ENCODE results near the gene CACNA2D4. TPM values are rescaled to one million over a fixed set of nuclear protein-coding genes. Genes with fewer than 3 reads are reported as not detected.

The CACNA2D4 gene
- total RNA-seq, 1 donor from 2014 or later: not detected

DNA sequence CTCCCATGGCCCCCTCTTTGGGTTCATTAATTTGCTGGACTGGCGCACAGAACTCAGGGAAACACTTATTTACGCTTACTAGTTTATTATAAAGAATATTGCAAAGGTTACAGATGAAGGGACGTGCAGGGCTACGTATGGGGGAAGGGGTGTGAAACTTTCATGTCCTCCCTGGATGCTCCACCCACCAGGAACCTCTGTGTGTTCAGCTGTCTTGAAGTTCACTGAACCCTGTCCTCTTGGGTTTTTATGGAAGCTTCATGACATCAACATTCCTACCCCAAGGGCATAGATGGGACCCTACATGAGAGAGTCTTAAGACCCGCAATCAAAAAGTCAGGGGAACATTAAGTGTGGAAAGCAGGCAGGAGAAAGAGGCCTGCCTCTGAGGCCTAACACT lies 169.4 kb downstream of the CACNA2D4 start:
- H3K4me3 Mint-ChIP-seq (ENCODE audit: unreplicated experiment): no peak overlapping the region
- H3K36me3 Mint-ChIP-seq (ENCODE audit: unreplicated experiment): peaks cover 32% of the 10 kb centered on the region
- H3K27ac Mint-ChIP-seq (ENCODE audit: unreplicated experiment): no peak overlapping the region
- DNase-seq (ENCODE audit: extremely low spot score, unreplicated experiment): no peak
- TF ChIP-seq CTCF (IDR thresholded peaks at IDR 0.05): no peak
- H3K27me3 Mint-ChIP-seq (ENCODE audit: unreplicated experiment): no peaks in the 10 kb centered on the region
- H3K9me3 Mint-ChIP-seq (ENCODE audit: unreplicated experiment): peaks cover 13% of the 10 kb centered on the region
- peaks cover 3% of the 10 kb centered on the region for H3K4me1 Mint-ChIP-seq (ENCODE audit: unreplicated experiment)

DNA sequence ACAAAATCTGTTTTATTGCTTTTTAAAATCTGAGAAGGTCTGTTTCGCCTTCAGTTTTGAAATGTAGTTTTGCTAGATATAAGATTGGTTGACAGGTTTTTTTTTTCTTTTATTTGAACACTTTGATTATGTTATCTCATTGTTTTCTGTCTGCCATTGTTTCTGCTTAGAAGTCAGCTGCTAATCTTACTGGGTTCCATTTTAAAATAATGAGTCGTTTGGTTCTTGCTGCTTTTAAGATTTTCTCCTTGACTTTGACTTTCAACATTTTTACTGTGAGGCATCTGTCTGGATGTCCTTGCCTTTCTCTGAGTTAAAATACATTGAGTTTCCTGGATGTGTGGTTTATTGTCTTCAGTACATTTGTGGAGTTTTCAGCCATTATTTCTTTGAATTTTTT lies 170.8 kb downstream of the CACNA2D4 start:
- no peak for DNase-seq (ENCODE audit: extremely low spot score, unreplicated experiment)
- H3K27ac Mint-ChIP-seq (ENCODE audit: unreplicated experiment): no peak overlapping the region
- no peak overlapping the region for H3K4me3 Mint-ChIP-seq (ENCODE audit: unreplicated experiment)
- H3K9me3 Mint-ChIP-seq (ENCODE audit: unreplicated experiment): peaks cover 13% of the 10 kb centered on the region
- peaks cover 32% of the 10 kb centered on the region for H3K36me3 Mint-ChIP-seq (ENCODE audit: unreplicated experiment)
- peaks cover 3% of the 10 kb centered on the region for H3K4me1 Mint-ChIP-seq (ENCODE audit: unreplicated experiment)
- H3K27me3 Mint-ChIP-seq (ENCODE audit: unreplicated experiment): no peaks in the 10 kb centered on the region
- TF ChIP-seq CTCF (IDR thresholded peaks at IDR 0.05): no peak

- DNase-seq (ENCODE audit: extremely low spot score, unreplicated experiment): no peak
- H3K4me3 Mint-ChIP-seq (ENCODE audit: unreplicated experiment): no peak overlapping the region
- no peak overlapping the region for H3K27ac Mint-ChIP-seq (ENCODE audit: unreplicated experiment)
- no peak for TF ChIP-seq CTCF (IDR thresholded peaks at IDR 0.05)
- peaks cover 13% of the 10 kb centered on the region for H3K9me3 Mint-ChIP-seq (ENCODE audit: unreplicated experiment)
- no peaks in the 10 kb centered on the region for H3K27me3 Mint-ChIP-seq (ENCODE audit: unreplicated experiment)
- peaks cover 20% of the 10 kb centered on the region for H3K4me1 Mint-ChIP-seq (ENCODE audit: unreplicated experiment)
- H3K36me3 Mint-ChIP-seq (ENCODE audit: unreplicated experiment): peaks cover 29% of the 10 kb centered on the region
Measured at GRCh38 chr12:1744932-1745331, 173.5 kb downstream of the CACNA2D4 start.

Other genes starting within 250 kb of the CACNA2D4 start
- gene ADIPOR2, start 227.6 kb downstream of the CACNA2D4 start, total RNA-seq: 40.2 and 43.5 TPM in 2 replicates
- gene LRTM2, start 98.1 kb downstream of the CACNA2D4 start, total RNA-seq: not detected in 2 replicates
- gene DCP1B, start 85.8 kb upstream of the CACNA2D4 start, total RNA-seq: 12.5 and 14.4 TPM in 2 replicates
- gene CACNA1C, start 134.3 kb upstream of the CACNA2D4 start, total RNA-seq: 59.1 and 67.4 TPM in 2 replicates

Measured in osteocyte (in vitro differentiated cells).